ENCODE results near the gene ATP8A2.

The ATP8A2 gene

GRCh38 chr13:25462301-25463125 is 90.7 kb downstream of the ATP8A2 start:
- TF ChIP-seq CTCF (IDR thresholded peaks at IDR 0.05; ENCODE audit: poor library complexity, severe bottlenecking) = no peak
- Histone ChIP-seq H3K4me3 (ENCODE audit: severe bottlenecking) (no peak overlapping the region), H3K27ac (ENCODE audit: poor library complexity, severe bottlenecking) (peak overlapping the region; percentile 87), H3K27me3 (ENCODE audit: insufficient read depth, poor library complexity, severe bottlenecking) (no peaks in the 10 kb centered on the region), H3K9me3 (ENCODE audit: severe bottlenecking) (no peaks in the 10 kb centered on the region), H3K4me1 (ENCODE audit: insufficient read depth, poor library complexity, severe bottlenecking) (peaks cover 34% of the 10 kb centered on the region), H3K36me3 (ENCODE audit: low read depth) (no peaks in the 10 kb centered on the region)
- DNase-seq (ENCODE audit: low spot score) (no peak), ATAC-seq (ENCODE audit: low read depth) (peak; percentile 75)

- Histone ChIP-seq H3K27ac (ENCODE audit: poor library complexity, severe bottlenecking) (peak overlapping the region; percentile 87), H3K27me3 (ENCODE audit: insufficient read depth, poor library complexity, severe bottlenecking) (no peaks in the 10 kb centered on the region), H3K36me3 (ENCODE audit: low read depth) (no peaks in the 10 kb centered on the region), H3K4me1 (ENCODE audit: insufficient read depth, poor library complexity, severe bottlenecking) (peaks cover 34% of the 10 kb centered on the region), H3K4me3 (ENCODE audit: severe bottlenecking) (no peak overlapping the region), H3K9me3 (ENCODE audit: severe bottlenecking) (no peaks in the 10 kb centered on the region)
- DNase-seq (ENCODE audit: low spot score) = no peak
- no peak for TF ChIP-seq CTCF (IDR thresholded peaks at IDR 0.05; ENCODE audit: poor library complexity, severe bottlenecking)
- peak; percentile 52 for ATAC-seq (ENCODE audit: low read depth)
Observed at GRCh38 chr13:25463496-25463895, 91.7 kb downstream of the ATP8A2 start.

GRCh38 chr13:25466880-25467279 is 95.1 kb downstream of the ATP8A2 start:
- Histone ChIP-seq H3K4me1 (ENCODE audit: insufficient read depth, poor library complexity, severe bottlenecking) (peaks cover 34% of the 10 kb centered on the region), H3K36me3 (ENCODE audit: low read depth) (no peaks in the 10 kb centered on the region), H3K27ac (ENCODE audit: poor library complexity, severe bottlenecking) (peak overlapping the region; percentile 17), H3K9me3 (ENCODE audit: severe bottlenecking) (no peaks in the 10 kb centered on the region), H3K27me3 (ENCODE audit: insufficient read depth, poor library complexity, severe bottlenecking) (no peaks in the 10 kb centered on the region), H3K4me3 (ENCODE audit: severe bottlenecking) (no peak overlapping the region)
- TF ChIP-seq CTCF (IDR thresholded peaks at IDR 0.05; ENCODE audit: poor library complexity, severe bottlenecking) = no peak
- ATAC-seq (ENCODE audit: low read depth) = no peak
- DNase-seq (ENCODE audit: low spot score) = no peak

GRCh38 chr13:25468325-25469168 is 96.8 kb downstream of the ATP8A2 start:
- DNase-seq (ENCODE audit: low spot score) = no peak

More at GRCh38 chr13:25468325-25469168, 96.8 kb downstream of the ATP8A2 start:
- peak; percentile 77 for ATAC-seq (ENCODE audit: low read depth)
- H3K27me3 ChIP-seq (ENCODE audit: insufficient read depth, poor library complexity, severe bottlenecking) = no peaks in the 10 kb centered on the region
- H3K36me3 ChIP-seq (ENCODE audit: low read depth) = no peaks in the 10 kb centered on the region
- peak overlapping the region; percentile 36 for H3K4me3 ChIP-seq (ENCODE audit: severe bottlenecking)
- peak; percentile 20 for TF ChIP-seq CTCF (IDR thresholded peaks at IDR 0.05; ENCODE audit: poor library complexity, severe bottlenecking)
- no peaks in the 10 kb centered on the region for H3K9me3 ChIP-seq (ENCODE audit: severe bottlenecking)
- H3K27ac ChIP-seq (ENCODE audit: poor library complexity, severe bottlenecking) = no peak overlapping the region
- peaks cover 23% of the 10 kb centered on the region for H3K4me1 ChIP-seq (ENCODE audit: insufficient read depth, poor library complexity, severe bottlenecking)

Measured in RWPE2 (cell line).